ENCODE data around the gene TMUB2. TPM values are rescaled to one million over a fixed set of nuclear protein-coding genes. Genes with fewer than 3 reads are reported as not detected.
"Not testable (repeated sequence)": the region's sequence is repeated elsewhere in the genome, so short reads cannot be mapped to it uniquely, and the experiment has no call there.

The TMUB2 gene
- total RNA-seq (20.2 TPM), polyA plus RNA-seq (48.7 TPM)

DNA sequence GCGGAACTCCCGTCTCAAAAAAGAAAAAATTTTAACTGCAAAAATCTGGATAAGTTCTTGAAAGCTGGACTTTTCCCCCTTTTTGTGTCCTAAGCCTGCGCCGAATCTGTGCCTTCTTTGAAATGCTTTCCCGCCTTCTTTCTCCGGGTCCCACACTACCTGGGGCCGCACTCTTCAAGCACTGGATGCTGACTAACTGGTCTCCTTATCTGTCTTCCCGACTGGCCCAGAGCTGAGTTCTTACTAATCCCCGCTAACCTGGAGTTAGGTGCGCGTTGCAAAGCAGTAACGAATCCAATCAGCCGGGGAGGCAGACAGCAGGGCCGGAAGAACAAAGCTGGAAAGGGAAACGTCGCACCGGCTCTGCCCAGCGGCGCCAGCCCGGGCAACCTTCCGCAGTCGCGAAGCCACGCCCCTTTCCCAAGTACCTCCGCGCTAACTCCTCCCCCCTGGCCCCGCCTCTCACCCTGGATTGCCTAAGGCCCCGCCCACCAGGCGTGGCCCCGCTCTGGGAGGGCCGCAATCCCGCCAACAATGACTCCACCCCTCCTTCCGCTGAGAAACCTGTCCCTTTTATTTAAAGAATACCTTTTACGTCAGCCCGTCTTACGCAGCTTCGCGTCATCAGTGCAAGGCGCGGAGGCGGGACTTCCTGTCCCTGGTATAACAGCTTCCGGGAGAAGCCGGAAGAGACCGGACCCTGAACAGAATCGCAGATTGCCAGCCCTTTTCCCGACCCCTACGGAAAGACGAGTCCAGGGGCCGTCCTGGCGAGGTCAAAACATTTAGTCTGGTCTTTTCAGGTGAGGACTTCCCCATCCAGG is at the start of gene TMUB2:
Gene TMUB2, plus strand, starts transcription at position 666 of the 824 bp plus-strand sequence. CDS start 737 bp downstream, outside the sequence.
- peak; percentile 98 for DNase-seq (ENCODE audit: extremely low spot score)
- no peaks in the 10 kb centered on the region for H3K4me1 ChIP-seq (ENCODE audit: insufficient read depth)
- H3K27ac ChIP-seq (ENCODE audit: low read depth) = peak within 1 kb of the TSS; percentile 95
- peak within 1 kb of the TSS; percentile 81 for H3K4me3 ChIP-seq (ENCODE audit: low read depth, low read length)
- H3K36me3 ChIP-seq (ENCODE audit: insufficient read depth) = peaks cover 6% of the 10 kb centered on the region
- WGBS = under 1% methylated on average over 50 of the region's 50 CpGs

DNA sequence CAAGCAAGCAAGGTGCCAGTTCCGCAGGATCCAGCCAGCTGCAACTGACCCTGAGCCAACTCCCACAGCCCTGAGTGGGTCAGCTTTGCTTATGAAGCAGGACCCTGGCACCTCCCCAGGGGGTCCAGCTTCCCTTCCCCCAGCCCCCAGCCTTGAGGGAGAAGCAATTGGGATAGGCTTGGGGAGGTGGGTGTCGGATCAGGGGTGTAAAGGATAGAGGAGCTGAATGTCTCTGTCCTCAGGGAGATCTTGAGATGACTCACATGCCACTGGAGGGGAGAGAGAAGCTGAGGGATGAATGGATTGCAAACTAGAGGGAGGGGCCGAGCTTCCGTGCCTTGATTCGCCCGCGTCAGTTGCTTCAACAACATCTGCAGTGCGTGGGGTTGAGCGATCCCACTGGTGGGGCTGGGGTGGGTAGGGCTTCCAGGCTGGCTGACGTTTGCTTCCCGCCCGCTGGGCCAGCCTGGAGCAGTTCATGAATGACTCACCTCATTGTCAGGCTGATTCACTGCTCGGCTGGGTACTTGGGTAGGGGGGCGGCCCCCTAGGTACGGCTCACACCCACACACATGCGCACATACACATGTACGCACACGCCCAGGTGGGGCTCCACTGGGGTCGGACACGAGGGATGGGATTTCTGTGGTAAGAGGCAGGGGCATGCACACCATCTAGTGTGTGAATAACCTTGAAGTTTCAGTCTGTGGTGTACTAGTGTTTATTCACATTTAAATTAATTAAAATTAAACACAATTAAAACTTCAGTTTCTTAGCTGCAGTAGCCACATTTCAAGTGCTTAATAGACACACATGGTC is 48.7 kb upstream of the TMUB2 start:
- peak; percentile 71 for DNase-seq (ENCODE audit: extremely low spot score)
- Histone ChIP-seq H3K4me1 (ENCODE audit: insufficient read depth) (no peaks in the 10 kb centered on the region), H3K27ac (ENCODE audit: low read depth) (no peak overlapping the region), H3K36me3 (ENCODE audit: insufficient read depth) (no peaks in the 10 kb centered on the region), H3K4me3 (ENCODE audit: low read depth, low read length) (no peak overlapping the region)
- WGBS = 2% methylated on average over 20 of the region's 20 CpGs

DNA sequence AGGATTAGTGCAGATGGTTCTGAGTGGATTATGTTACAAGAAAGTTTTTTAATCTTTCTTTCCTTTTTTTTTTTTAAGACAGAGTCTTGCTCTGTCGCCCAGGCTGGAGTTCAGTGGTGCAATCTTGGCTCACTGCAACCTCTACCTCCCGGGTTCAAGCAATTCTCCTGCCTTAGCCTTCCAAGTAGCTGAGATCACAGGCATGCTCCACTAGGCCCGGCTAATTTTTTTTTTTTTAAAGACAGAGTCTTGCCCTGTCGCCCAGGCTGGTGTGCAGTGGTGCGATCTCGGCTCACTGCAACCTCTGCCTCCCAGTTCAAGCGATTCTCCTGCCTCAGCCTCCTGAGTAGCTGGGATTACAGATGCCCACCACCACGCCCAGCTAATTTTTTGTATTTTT is 42.9 kb upstream of the TMUB2 start:
- 90% methylated on average over 8 of the region's 8 CpGs for WGBS
- DNase-seq (ENCODE audit: extremely low spot score); H3K36me3 ChIP-seq (ENCODE audit: insufficient read depth); H3K27ac ChIP-seq (ENCODE audit: low read depth); H3K4me3 ChIP-seq (ENCODE audit: low read depth, low read length); H3K4me1 ChIP-seq (ENCODE audit: insufficient read depth): not testable (repeated sequence)

DNA sequence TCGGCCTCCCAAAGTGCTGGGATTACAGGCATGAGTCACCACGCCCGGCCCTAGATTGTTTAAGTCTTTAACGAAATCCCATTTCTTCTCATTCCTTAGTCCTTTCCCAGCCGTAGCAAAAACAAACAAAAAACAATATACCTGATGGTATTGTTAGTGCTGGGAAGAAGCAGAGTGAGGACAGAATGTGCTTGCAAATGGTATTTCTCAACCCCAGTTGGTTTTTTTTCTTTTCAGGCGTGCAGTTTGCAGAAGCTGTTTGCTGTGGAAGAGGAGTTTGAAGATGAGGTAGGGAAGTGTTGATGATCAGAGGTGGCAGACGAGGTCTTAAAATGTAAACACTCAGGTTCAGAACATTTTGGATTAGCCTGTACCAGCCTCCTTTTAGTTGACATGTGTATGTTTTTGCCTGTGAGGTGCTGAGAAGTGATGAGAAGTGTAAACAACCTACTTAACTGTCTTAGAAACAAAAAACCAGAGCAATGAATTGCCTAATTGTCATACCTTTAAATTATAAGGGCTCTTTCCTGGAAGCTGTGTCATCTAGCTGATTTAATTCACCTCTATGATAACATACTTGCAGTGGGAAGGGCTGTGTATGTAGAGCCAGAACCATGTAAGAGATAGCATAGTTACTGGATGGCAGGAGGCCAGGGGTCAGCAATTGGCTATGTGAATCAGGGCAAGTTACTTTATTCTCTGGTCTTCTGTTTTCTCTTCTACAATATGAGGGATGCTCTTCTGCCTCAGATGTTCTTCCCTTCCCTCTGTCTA is 41.6 kb upstream of the TMUB2 start:
- H3K4me3 ChIP-seq (ENCODE audit: low read depth, low read length) = no peak overlapping the region
- WGBS = 88% methylated on average over 7 of the region's 7 CpGs
- no peaks in the 10 kb centered on the region for H3K36me3 ChIP-seq (ENCODE audit: insufficient read depth)
- H3K27ac ChIP-seq (ENCODE audit: low read depth) = no peak overlapping the region
- no peak for DNase-seq (ENCODE audit: extremely low spot score)
- no peaks in the 10 kb centered on the region for H3K4me1 ChIP-seq (ENCODE audit: insufficient read depth)

DNA sequence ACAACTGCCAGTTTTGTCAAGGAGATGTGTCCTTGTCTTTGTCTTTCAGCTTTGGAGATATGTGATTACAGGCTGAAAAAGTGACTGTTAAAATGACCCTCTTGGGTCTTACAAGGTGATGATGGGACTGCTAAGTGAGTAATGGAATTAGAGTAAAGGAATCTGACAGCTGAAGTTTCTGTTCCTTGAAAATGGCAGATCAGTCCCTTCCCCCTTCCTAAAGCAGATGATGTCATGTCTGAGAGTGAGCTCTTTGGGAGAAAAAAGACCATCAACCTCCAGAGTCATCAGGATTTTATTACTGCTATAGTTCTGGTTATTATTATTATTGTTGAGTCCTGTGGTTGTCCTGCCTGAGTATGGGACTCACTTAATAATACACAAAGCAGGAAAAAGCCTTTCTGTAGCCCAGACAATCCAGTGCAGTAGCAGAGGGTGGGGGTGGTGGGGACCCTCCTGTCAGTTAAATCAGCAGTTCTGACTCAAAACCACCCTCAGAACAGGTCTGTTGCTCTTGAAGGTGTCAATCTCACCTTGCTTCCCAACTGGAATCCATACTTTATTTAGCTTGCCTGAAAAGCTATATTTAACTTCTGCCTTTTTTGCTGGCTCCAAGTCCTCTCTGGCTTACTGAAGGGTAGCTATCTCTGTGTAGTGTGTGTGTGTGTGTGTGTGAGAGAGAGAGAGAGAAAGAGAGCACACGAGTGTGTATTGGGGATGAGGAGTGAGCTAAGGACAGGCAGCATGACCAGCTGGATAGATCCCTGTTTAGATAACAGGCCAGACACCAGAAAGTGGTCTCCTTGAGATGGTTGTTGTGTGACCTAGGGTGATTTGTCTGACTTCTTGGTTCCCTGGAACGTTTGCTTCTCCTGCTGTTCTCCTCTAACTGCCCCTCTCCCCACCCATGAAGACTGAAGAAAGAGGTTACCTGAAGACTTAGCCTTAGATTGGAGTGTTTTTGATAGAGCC is 40.1 kb upstream of the TMUB2 start:
- Histone ChIP-seq H3K4me1 (ENCODE audit: insufficient read depth) (no peaks in the 10 kb centered on the region), H3K27ac (ENCODE audit: low read depth) (no peak overlapping the region), H3K4me3 (ENCODE audit: low read depth, low read length) (no peak overlapping the region), H3K36me3 (ENCODE audit: insufficient read depth) (no peaks in the 10 kb centered on the region)
- DNase-seq (ENCODE audit: extremely low spot score) = no peak
- 36% methylated on average over 2 of the region's 2 CpGs for WGBS

DNA sequence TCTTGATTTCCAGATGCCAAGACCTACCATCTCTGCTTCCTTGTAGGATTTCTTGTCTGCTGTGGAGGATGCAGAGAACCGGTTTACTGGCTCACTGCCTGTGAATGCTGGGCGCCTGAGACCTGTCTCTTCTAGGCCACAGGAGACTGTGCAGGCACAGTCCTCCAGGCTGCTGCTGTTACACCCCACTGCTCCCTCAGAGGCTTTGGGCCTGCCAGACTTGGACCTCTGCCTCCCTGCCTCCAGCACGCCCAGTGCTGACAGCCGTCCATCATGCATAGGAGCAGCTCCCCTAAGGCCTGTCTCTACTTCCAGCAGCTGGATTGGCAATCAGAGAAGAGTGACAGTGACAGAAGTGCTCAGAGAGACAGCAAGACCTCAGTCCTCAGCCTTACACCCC is 39.0 kb upstream of the TMUB2 start:
- H3K4me1 ChIP-seq (ENCODE audit: insufficient read depth) = no peaks in the 10 kb centered on the region
- 88% methylated on average over 4 of the region's 4 CpGs for WGBS
- H3K36me3 ChIP-seq (ENCODE audit: insufficient read depth) = no peaks in the 10 kb centered on the region
- H3K4me3 ChIP-seq (ENCODE audit: low read depth, low read length) = no peak overlapping the region
- no peak for DNase-seq (ENCODE audit: extremely low spot score)
- no peak overlapping the region for H3K27ac ChIP-seq (ENCODE audit: low read depth)

DNA sequence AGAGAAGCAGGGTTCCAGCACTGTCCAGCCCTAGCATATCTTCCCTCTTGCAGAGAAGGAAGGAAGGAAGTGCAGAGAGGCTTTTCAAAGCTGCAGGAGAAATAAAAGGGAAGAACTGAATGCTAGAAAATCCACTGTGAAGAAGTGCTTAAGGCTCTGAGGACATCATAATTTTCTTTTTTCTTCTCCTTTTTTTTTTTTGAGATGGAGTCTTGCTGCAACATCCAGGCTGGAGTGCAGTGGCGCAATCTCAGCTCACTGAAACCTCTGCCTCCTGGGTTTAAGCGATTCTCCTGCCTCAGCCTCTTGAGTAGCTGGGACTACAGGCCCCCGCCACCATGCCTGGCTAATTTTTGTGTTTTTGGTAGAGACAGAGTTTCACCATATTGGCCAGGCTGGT is 37.7 kb upstream of the TMUB2 start:
- 96% methylated on average over 3 of the region's 3 CpGs for WGBS
- not testable (repeated sequence) for DNase-seq (ENCODE audit: extremely low spot score); H3K4me3 ChIP-seq (ENCODE audit: low read depth, low read length); H3K27ac ChIP-seq (ENCODE audit: low read depth); H3K4me1 ChIP-seq (ENCODE audit: insufficient read depth); H3K36me3 ChIP-seq (ENCODE audit: insufficient read depth)

DNA sequence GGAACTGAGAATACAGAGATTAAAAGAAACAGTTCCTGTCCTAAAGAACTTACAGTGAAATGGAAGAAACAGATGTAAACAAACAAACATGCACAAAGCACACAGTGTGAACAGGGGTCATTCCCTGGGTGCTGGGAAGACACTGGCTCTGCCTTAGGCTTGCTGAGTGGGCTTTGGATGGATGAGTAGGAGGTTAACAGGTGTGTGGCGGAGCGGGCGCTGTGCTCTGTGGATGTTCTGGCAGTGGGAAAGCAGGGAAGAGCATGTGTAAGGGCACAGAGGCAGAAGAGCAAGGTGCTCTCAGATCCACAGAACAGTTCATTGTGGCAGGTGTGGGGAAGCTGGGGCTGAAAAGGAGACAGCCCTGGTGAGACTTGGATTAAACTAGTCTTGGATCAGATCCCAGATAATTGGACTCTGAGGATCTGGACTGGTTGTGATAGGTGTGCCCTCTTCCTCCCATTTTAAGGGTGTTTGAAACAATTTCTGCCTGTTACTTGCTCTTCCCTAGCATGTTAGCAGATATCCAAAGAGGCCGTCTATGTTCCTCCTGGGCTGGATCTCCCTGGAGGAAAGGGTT is 36.9 kb upstream of the TMUB2 start:
- no peak for DNase-seq (ENCODE audit: extremely low spot score)
- no peak overlapping the region for H3K27ac ChIP-seq (ENCODE audit: low read depth)
- no peaks in the 10 kb centered on the region for H3K4me1 ChIP-seq (ENCODE audit: insufficient read depth)
- no peaks in the 10 kb centered on the region for H3K36me3 ChIP-seq (ENCODE audit: insufficient read depth)
- 96% methylated on average over 4 of the region's 4 CpGs for WGBS
- no peak overlapping the region for H3K4me3 ChIP-seq (ENCODE audit: low read depth, low read length)

DNA sequence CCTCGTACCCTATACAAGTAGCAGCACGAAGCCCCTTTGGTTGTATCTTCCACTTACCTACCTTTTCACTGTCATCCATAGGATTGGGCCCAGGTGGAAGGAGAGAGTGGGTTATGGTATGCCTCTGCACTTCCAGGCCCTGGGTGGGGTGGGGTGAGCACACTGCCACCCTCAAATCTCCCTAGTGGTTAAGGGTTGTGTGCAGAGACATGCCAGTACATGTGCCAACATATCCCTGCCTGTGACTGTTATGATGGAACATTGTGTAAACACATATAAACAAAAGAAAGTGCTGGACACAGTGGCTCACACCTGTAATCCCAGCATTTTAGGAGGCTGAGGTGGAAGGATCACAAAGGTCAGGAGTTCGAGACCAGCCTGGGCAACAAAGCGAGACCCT is 33.9 kb upstream of the TMUB2 start:
- H3K36me3 ChIP-seq (ENCODE audit: insufficient read depth) = no peaks in the 10 kb centered on the region
- H3K4me3 ChIP-seq (ENCODE audit: low read depth, low read length) = no peak overlapping the region
- 95% methylated on average over 4 of the region's 4 CpGs for WGBS
- no peak for DNase-seq (ENCODE audit: extremely low spot score)
- H3K4me1 ChIP-seq (ENCODE audit: insufficient read depth) = no peaks in the 10 kb centered on the region
- H3K27ac ChIP-seq (ENCODE audit: low read depth) = no peak overlapping the region

DNA sequence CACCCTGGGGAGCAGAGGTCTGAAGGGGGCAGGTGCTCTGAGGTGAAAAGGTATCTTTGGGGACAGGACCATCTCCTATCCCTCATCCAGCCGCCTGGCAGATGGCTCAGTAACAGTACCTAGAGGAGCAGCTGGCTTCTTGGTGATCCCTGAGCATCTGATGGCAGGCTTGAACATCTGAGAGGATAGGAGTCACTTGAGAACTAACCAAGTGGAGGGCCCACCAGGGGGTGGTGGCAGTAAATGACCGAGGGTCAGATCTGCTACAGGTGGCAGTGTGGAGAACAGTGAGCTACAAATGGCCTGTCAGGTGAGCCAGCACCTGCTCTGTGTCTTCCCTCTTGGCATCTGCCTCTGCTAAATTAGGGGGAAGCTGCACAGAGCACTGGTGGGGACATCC is 31.3 kb upstream of the TMUB2 start:
- WGBS = 85% methylated on average over 2 of the region's 2 CpGs
- Histone ChIP-seq H3K27ac (ENCODE audit: low read depth) (no peak overlapping the region), H3K4me1 (ENCODE audit: insufficient read depth) (no peaks in the 10 kb centered on the region), H3K4me3 (ENCODE audit: low read depth, low read length) (no peak overlapping the region), H3K36me3 (ENCODE audit: insufficient read depth) (no peaks in the 10 kb centered on the region)
- no peak for DNase-seq (ENCODE audit: extremely low spot score)

DNA sequence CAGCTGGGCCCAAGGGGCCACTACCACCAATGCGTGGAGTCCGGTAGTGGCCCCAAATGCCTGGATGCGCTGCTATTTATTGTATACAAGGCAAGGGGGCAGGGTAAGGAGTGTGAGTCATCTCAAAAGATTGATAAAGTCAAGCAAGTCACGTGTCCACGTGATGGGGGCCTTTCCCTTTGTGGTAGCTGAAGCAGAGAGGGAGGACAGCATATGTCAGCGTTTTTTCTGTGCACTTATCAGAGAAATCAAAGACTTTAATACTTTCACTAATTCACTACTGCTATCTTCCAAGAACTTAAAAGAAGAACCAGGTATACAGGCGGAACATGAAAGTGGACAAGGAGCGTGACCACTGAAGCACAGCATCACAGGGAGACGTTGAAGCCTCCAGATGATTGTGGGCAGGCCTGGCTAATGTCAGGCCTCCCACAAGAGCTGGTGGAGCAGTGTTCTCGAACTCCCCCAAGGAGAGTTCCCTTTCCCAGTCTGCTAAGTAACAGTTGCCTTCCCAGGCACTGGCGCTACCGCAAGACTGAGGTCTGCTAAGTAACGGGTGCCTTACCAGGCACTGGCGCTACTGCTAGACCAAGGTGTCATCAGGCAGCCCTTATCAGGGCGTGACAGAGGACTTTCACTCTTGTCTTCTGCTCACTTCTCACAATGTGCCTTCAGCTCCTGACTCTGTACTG is 27.1 kb upstream of the TMUB2 start:
- Histone ChIP-seq H3K4me3 (ENCODE audit: low read depth, low read length) (no peak overlapping the region), H3K4me1 (ENCODE audit: insufficient read depth) (no peaks in the 10 kb centered on the region), H3K27ac (ENCODE audit: low read depth) (no peak overlapping the region), H3K36me3 (ENCODE audit: insufficient read depth) (no peaks in the 10 kb centered on the region)
- 88% methylated on average over 15 of the region's 15 CpGs for WGBS
- no peak for DNase-seq (ENCODE audit: extremely low spot score)

DNA sequence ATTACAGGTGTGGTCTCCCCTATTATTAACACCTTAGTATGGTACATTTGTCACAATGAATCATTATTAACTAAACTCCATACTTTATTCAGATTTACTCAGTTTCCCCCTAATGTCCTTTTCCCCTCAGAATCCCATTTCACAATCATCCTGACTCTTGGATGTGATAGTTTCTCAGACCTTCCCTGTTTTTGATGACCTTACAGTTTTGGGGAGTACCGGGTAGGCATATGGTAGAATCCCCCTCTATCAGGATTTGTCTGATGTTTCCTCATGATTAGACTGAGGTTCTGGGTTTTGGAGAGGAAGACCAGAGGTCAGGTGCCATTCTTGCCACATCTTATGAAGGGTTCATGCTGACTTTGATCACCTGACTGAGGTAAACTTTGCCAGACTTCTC is 22.3 kb upstream of the TMUB2 start:
- no peaks in the 10 kb centered on the region for H3K36me3 ChIP-seq (ENCODE audit: insufficient read depth)
- no peak for DNase-seq (ENCODE audit: extremely low spot score)
- no peak overlapping the region for H3K4me3 ChIP-seq (ENCODE audit: low read depth, low read length)
- 92% methylated on average over 1 of the region's 1 CpG for WGBS
- H3K27ac ChIP-seq (ENCODE audit: low read depth) = no peak overlapping the region
- no peaks in the 10 kb centered on the region for H3K4me1 ChIP-seq (ENCODE audit: insufficient read depth)

Measured in urinary bladder (tissue), 4 donors.